Heart left ventricle (tissue), 13 donors: ENCODE data around the gene PLCB3.

ENCODE experiments used
- CTCF ChIP-seq, 12 donors: fragments of 200-600 bp; sonication (generic) in 4 of 12; IDR thresholded peaks; one replicate each; pipeline versions ENCODE4 v1.5.0 to v1.8.0; 2018 to 2022; ENCODE audit warnings: antibody characterized with exemption in 12 of 12, mild to moderate bottlenecking in 5 of 12
- POLR2A ChIP-seq, 2 donors: fragments of 450-650 bp; IDR thresholded peaks; one replicate each; pipeline ENCODE4 v1.6.1; 2017; ENCODE audit warnings: antibody characterized with exemption in 2 of 2, mild to moderate bottlenecking in 2 of 2, moderate library complexity in 2 of 2
- donor health status: ischemic (EF 13 %, LVEDD 7.1; RV severe dilation, severe dysfunction).
- donor health status: DM: no; HTN: yes; CAD: no.
- donor health status: DM: no; HTN: no; CAD: no.
- donor health status: ischemic (EF 25% LVEDD 6.9; RV normal size, moderate dysfunction).
- donor health status: ischemic (EF 25% LVEDD 5.7; RV mildly dilated, moderate dysfunction).
- donor health status: ischemic (EF 35%, LVEDD 5.7; RV mildly dilated, moderate dysfunction).
- donor health status: nonischemic (EF 11% LVEDD 7.7; RV severe dilation, severe dysfunction).
- donor health status: DM: yes; HTN: yes; CAD: no.
- donor health status: PGD.
- donor health status: ischemic (EF 29% LVEDD 5.4; RV normal size, mild dysfunction).
- donor health status: nonischemic (EF 23%, LVEDD 6.1; RV moderate dilation, normal function).

GRCh38 chr11:64251016-64251752 is at the start of gene PLCB3:
- TF ChIP-seq CTCF (IDR thresholded peaks at IDR 0.05) (peak; percentile 49 to 94 (median 80)), POLR2A (IDR thresholded peaks at IDR 0.05) (peak in 1 of 2 donors; percentile 68)
